Activated CD4-positive, alpha-beta T cell treated with anti-CD3 and anti-CD28 coated beads, Interleukin-2, amount 50 U/mL, for 24 hours (primary cell): ENCODE measurements around the gene PTPRD.

Source experiments
- DNase-seq, 2 donors: peaks; one replicate each; pipeline ENCODE4 v3.0.0-alpha.2; 2020; ENCODE audit warnings: low read depth in 1 of 2, low spot score in 1 of 2

The PTPRD gene

DNA sequence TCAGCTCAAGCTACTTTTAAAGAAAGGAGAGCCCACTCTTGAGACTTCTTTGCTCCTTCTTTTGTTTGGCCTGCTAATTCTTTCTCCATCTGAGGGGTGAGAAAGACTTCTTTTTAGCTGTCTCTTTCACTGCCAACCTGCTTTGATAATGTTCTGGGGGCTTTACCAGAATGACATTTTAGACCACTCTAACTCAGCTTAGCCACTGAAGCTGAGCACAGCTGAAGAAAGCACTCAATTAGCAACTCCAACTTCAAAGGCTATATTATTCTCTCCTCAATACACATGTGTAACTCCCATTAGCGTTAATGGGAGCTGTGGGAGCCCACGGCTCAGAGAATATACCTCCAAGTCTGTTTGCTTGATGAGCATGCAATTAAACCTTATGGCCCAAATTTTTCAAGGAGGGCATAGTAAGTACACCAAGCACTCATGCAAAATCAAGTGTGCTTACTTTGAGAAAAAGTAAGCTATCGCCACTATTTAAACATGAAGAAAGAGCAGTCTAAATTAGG is 1997.8 kb downstream of the PTPRD start:
- no peak for DNase-seq

DNA sequence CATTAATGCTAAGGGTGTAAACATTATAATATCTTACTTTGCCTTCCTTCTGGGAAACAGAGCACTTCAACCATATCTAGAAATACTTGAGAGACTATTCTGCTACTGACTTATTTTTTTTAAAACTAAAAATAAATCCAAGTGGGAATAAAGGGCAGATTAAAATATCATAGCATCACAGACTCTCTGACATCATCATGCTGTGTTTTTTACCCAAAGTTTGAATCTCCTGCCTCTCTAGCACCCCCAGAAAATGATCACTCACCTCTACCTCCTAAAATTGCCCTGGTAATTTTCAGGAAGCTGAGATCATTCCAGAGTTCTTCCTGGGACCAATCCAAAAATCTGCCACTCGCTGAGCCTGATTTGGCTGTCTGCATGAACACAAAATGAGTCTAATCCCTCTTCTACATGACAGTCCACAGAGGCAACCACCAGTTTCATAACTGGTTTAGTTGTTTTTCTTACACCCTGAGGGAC is 1999.4 kb downstream of the PTPRD start:
- DNase-seq, result no peak

DNA sequence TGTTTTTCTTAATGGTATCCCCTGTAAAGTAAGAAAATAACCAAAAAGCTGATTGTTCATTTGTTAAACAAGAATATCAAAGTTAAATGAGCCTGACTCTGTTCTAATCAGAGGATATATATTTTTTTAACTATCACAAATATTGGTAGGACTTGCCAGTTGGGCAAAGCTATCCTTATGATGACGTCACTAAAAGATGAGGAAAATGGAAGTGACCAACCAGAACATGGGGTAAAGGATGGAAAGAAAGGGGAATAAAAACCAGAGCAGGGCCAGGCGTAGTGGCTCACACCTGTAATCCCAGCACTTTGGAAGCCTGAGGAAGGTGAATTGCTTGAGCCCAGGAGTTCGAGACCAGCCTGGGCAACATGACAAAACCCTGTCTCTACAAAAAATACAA is 2001.6 kb downstream of the PTPRD start:
- DNase-seq, result no peak

DNA sequence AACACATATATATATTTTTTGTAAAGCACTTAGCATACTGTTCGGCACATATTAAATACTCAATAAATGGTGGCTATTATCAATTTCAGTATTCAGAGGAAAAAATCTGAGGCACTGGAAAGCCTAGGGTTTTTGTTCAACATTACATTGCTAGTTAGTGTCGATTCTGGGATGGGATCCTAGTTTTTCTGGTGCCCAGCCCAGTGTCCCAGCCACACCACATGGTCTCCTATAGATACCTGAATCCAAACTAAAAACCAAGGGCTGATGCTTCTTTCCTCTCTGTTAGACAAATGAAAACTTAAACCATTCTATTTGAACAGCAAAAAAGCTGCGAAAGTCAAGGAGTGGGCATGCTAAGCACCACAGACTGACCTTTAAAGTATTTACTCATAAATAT is 2002.5 kb downstream of the PTPRD start:
- no peak for DNase-seq

DNA sequence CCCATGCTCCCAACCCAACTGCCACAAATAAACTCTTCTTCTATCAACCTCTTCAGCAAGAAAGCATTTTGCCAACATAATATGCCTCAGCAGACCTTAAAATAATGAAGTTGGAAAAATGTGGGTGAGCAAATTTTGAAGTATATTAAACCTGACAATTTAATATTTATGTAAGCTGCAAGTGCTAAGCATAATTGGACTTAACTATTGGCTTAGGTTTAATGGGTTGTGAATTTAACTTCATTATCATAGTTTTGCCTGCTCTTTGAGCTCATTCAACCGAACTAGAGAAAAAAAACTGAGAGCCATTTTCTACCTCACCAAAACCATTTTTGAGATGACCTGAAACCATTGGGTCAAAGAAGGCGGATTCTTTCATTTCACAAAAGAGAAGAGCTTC is 2007.7 kb downstream of the PTPRD start:
- DNase-seq, result no peak

DNA sequence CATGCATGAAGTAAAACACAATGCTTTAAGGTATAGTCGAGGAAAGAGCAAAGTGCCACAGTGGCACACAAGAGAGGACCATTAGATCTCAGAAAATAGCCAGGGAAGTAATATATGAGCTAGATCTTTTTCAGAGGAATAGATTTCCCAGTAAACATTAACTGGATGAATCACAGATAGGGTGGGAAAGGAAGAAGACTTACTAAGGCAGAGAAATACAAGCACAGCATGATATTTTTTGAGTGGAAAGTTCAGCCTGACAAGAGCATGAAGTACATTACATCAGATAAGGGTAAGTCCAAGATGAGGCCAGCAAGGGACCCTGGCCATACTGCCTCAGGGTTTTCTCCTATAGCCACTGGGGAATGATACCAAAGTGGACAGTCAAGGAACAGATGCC is 2008.6 kb downstream of the PTPRD start:
- DNase-seq, result no peak

DNA sequence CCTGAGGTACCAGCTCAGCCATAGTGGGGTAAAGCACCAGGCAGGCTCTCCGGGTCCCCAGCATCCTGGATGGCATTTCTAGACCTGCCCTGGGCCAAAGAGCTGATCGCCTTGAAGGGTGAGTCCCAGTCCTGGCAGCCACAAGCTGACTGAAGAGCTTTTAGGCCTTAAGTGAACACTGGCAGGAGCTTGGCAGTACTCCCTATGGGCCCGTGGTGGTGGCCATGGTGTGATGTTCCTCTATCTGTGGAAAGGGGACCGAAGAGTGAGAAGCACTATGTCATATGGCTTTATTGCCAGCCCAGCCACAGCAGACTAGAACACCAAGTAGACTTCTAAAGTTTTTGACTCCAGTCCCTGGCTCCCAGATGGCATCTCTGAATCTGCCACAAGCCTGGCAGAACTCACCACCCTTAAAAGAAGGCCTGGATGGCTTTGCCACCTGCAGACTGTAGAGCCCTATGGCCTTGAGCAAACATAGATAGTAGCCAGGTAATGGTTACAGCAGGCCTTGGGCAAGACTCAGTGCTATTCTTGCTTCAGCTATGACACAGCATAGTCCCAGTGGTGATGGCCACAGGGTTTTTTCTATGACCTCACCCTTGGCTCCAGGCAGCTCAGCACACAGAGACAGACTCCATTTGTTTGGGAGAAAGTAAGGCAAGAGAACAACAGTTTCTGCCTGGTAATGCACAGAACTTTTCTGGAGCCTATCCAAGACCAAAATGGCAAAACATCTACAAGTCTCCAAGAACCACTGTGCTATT is 2011.7 kb downstream of the PTPRD start:
- DNase-seq, result no peak

DNA sequence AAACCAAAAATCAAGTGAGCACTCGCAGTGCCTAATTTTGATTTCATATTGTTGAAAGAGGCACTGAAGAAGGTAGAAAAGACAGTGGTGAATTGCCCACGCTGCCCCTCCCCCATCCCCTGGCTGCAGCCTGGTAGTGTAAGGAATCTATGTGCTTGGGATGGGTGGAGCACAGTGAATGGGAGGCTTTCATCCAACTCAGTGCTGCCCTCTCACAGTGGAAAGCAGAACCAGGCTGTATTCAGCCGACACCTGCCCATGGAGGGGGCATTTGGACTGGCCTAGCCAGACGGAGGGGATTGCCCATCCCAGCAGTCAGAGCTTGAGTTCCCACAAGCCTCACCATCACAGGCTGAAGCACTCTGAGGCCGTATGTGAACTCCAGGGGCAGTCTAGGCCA is 2012.9 kb downstream of the PTPRD start:
- DNase-seq, result no peak

DNA sequence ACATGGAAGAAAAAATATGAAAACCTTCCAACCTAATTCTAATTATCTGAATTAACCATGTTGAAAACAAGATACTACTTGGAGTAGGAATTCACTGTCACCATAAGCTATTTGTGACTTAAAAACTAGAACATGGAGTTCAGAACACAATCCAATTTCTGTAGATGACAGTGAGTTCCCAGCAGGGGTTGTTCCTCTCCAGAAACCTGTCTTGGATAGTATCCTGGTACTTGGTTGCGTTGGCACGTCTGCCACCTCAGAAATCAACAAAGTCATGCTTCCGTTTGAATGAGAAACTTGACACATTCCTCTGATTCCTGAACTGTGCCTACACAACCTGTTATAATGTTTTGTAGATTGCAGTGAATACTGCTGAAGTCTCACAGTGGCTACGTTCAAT is 2023.3 kb downstream of the PTPRD start:
- DNase-seq, result no peak

DNA sequence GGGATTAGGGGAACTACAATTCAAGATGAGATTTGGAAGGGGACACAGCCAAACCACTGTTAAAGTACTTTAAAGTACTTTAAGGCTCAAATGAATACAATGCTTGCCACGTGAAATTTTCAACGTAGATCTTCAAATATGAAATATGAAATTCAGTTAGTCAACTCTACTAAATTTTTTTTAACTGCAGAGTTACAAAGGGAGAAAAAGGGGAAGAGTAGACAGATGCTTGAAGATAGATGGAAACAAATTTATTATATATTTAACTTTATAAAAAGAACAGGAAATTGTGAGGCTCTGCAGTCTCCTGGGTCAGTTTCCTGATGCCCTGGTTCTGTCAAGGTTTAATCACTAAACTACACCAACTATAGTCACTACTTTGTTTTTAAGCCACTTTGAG is 2027.8 kb downstream of the PTPRD start:
- DNase-seq, result no peak

DNA sequence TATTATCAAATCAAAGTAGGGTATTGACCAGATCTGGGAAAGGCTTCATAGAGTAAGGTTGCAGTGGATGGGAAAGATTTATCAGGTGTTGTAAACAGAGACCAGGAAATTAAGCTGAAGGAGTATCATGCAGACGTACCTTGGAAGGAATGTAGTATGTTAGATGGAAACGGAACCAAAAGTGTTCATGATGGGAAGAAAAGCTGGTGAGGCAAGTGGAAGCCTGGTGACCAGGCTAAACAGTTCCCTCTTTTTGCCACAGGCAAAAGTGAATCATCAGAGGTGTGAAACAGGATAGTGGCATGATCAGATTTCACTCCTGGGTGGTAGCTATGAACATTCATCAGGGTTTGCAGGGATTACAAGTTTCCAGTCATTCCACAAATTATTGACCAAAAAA is 2033.1 kb downstream of the PTPRD start:
- no peak for DNase-seq

DNA sequence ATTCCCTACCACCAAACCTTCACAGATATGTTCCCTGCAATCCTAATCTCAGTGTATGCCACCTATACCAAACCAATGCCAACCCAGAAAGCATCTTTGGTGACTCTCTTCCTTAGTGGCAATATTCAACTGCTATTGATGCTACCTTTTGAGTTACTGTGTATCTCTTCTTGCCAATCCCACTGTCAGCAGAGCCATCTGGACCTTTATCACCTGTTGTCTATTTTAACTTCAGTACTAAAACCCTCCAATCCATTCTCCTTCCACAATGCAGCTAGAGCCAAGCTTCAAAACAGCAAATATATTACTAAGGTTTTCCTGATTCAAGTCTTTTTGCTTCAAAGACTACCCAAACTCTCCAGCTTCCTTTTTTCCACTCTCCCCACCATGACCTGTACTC is 2036.1 kb downstream of the PTPRD start:
- no peak for DNase-seq

DNA sequence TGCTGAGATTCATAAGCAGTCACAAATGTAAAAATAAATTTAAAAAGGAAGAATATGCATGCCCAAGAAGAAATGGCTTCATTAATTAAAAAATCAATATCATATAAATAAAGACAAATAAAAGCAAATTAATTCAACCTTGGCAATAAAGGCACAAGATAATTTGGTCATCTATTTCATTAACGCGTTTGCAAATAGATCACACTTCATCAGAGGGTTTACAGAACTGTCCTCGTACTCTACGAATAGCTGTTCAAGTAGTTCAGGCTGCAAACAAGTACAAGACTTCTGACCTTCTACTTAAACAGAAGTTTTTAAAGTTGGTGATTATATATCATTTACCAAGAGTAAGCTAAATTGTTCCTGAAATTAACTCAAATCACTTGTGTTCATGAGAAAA is 2038.0 kb downstream of the PTPRD start:
- DNase-seq, result no peak

DNA sequence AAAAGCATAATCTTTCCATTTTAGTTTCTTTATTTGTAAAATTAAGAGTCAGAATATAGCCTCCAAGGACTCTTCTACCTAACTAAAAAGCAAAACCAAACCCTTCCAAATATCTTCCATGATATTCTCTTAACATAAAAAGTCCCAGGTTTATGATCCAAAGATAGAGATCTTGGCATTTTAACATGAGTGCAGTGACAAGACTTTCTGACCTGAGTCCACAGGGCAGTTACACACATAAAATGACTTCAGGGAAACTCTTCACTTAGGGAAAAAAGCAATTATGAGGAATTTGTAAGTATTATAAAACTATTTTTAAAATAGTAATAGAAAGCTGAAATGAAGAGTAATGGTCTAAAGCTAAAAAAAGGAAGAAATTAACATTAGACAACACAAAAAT is 2040.6 kb downstream of the PTPRD start:
- no peak for DNase-seq

DNA sequence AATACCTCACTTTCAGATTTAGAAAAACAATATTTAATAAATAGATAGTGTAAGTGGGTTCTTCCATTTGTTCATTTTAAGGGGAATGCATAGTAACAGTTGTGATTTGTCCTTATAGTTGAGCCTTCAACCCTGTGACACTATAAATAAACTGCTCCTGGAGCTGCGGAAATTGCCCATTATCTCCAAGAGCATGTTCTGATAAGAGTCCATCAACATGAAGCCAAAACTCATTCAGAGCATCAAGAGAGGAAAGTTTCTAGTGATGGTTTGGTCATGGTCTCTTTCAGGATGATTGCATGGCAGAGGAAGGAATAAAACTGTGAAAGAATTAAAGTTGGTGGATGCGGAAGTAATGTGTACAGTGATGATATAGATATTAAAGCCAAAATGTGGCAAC is 2041.2 kb downstream of the PTPRD start:
- DNase-seq, result no peak

DNA sequence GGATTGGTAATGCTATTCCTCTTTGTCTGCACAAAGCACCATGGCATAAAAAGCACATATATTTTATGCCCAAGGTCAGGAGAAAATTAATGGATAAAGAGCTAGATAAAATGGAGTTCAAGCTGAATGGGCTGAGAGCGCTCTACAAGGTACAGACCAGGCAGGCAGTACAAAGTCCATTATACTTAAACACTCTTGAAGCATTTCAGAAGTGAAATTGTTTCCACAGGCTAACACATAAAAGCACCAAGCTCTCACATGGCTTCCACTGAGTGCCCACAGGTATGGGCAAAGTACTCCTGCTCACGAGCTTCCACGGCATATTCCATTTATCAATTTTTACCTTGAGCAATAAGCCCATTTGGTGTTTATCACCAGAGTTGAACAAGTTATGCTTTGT is 2042.0 kb downstream of the PTPRD start:
- DNase-seq, result no peak

DNA sequence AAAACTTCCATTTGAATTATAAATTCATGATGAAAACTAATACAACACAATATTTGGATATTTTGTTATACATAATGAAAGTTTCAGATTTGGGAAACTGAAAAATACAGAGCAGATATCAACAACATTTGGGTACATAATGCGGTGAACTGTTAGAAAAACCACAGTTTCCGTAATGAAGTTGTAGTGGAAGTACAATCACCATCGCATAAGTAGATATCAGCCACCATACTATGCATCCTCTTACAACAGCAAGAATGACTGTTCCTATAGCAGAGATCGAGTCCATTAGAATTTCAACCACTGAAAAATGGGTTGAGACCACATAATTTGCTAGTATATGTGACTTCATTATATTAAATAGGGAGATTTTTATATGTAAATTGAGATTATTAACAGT is 2043.0 kb downstream of the PTPRD start:
- DNase-seq, result no peak

DNA sequence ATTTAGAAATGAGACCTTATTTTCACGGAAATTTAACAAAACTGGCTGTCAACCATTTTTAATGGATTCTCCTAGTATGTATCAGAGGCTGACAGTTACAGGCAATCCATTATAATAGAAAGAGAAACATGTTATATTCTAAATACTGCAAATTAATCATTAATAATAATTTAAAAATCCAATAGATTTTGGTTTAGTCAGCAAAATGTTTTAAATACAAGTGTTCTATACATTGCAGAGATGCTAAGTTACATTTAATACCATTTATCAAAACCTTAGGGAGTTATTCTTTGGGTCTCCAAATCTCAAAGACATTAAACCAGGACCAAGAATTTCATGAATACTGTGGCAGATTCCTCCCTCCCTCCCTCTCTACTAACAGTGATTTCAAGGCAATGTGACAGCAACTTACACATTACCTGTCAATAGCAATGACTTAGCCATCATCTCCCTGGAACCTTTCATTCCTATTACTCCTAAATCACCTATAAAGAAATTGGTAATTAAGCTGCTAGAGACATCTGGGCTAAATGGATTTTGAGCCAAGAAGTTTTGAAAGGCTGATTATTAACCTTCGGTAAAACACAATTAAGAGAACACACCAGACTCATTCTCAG is 2044.7 kb downstream of the PTPRD start:
- DNase-seq, result no peak

DNA sequence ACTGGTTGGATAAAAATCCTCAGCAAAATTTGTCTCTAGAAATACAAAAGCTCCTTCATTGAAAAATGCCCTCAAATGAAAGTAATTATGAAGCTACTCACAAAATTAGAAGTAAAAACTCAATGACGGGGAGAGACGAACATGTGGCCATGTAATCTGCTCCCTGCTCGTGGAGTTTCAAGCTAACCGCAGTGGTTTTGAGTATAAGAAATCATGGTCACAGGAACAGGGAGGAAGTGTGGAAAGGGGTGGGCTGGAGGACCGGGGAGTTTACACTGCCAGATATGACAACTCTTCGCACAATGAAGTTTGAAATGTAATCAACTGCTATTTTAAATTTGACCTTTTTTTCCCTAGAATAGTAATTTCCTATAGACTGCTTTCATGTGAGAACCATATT is 2047.8 kb downstream of the PTPRD start:
- DNase-seq, result no peak

DNA sequence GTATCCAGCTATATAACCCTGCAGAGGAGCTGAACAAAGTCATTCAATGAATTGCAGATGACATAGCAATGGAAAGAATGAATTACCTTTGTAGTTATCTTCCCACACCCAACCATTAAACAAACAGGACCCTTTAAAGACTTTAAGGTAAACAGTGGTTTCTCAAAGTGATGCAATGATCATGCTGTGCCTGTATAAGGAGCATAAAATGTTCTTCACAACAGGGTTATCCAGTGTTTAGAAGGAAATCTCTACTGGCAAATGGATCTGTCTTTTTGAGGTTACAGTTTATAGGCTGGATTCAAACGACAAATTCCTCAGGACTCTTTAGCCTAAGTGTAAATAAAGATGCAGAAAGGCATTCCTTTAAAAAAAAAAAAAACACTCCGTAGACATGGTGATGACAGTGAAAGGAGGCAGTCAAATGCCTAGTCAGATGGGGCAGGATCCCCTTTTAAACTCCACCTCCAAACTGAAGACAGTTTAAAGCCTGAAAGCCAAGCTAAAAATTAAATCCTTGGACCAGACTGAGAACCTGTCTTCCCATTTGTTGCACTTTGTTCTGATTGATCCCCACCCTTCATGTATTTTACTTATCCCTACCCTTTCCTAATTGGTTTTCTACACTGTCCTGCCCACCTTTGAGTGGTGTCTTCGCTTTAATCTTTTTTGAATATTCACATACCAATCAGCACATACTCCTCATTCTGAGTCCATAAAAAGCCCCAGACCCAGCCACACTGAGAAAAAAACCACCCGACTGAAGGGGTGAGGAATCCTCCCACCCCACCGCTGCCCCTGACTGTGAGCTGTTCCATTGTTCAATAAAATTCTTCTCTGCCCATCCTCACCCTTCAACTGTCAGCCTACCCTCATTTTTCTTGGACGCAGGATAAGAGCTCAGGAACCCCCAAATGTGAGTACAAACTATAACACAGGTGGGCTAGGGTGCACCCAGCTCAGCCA is 2052.0 kb downstream of the PTPRD start:
- no peak for DNase-seq

DNA sequence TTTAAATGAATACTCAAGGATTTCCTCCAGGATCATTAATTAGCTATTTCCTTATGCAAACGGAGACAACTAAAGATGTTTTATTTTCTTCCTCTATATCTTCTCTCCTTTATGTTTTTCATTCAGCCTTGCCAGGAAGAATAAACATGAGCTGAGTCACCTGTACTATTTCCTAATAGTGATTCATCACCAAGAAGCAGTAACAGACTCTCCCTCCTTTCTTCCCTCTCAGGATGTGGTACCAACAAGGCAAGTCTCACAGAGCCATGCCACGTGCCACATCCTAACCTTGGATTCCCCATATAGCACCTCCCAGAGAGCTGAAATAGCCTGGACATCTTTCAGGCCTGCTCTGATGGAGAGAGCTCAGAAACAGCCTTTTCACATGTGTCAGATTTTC is 2054.6 kb downstream of the PTPRD start:
- no peak for DNase-seq
